Fibroblast of lung (primary cell): ENCODE results near the gene ESPN. TPM values are rescaled to one million over a fixed set of nuclear protein-coding genes. Genes with fewer than 3 reads are reported as not detected.

ENCODE experiments used
- DNase-seq, 2 donors: peaks; one replicate each; pipeline versions ENCODE4 v3.0.0 to v3.0.0-alpha.2; 2010; ENCODE audit warnings: low read depth in 2 of 2
- H2AFZ ChIP-seq: 2 replicates; pipeline ENCODE4 v1.5.1; 2012; ENCODE audit warnings: low read length, control low read depth, inconsistent platforms
- H3K27ac ChIP-seq: 2 replicates; pipeline ENCODE4 v1.5.1; 2011; ENCODE audit warnings: low read length, control low read depth; ENCODE audit not compliant: insufficient read depth
- H3K27me3 ChIP-seq: 2 replicates; pipeline ENCODE4 v1.5.1; 2011; ENCODE audit warnings: mild to moderate bottlenecking, low read length; ENCODE audit not compliant: control insufficient read depth, insufficient read depth
- H3K36me3 ChIP-seq: 2 replicates; pipeline ENCODE4 v1.5.1; 2011; ENCODE audit warnings: low read length; ENCODE audit not compliant: control insufficient read depth, insufficient read depth
- H3K4me1 ChIP-seq: 2 replicates; pipeline ENCODE4 v1.5.1; 2011; ENCODE audit warnings: low read length; ENCODE audit not compliant: control insufficient read depth, insufficient read depth; ENCODE audit errors: extremely low read depth
- H3K4me2 ChIP-seq: 2 replicates; pipeline ENCODE4 v1.5.1; 2011; ENCODE audit warnings: low read length, control low read depth; ENCODE audit not compliant: insufficient read depth; ENCODE audit errors: extremely low read depth
- H3K4me3 ChIP-seq, 4 experiments: fragments of 200-600 bp in 1 of 4; sonication (generic) in 1 of 4; replicated peaks in 1 of 4; 2 replicates each; pipeline ENCODE4 v1.5.1; 2011 to 2016; ENCODE audit warnings: low read length in 4 of 4, low read depth in 3 of 4, mild to moderate bottlenecking in 3 of 4, control low read depth in 2 of 4, inconsistent platforms in 1 of 4, mixed read lengths in 1 of 4; ENCODE audit not compliant: insufficient read depth in 1 of 4; ENCODE audit errors: control extremely low read depth in 1 of 4
- H3K79me2 ChIP-seq: 2 replicates; pipeline ENCODE4 v1.5.1; 2012; ENCODE audit warnings: mild to moderate bottlenecking, low read length, inconsistent platforms; ENCODE audit not compliant: control insufficient read depth, insufficient read depth
- H3K9ac ChIP-seq: 2 replicates; pipeline ENCODE4 v1.5.1; 2011; ENCODE audit warnings: mild to moderate bottlenecking, low read length, control low read depth; ENCODE audit not compliant: insufficient read depth
- H3K9me3 ChIP-seq: 2 replicates; pipeline ENCODE4 v1.5.1; 2012; ENCODE audit warnings: low read depth, low read length; ENCODE audit not compliant: control insufficient read depth, insufficient read depth
- H4K20me1 ChIP-seq: 2 replicates; pipeline ENCODE4 v1.5.1; 2011; ENCODE audit warnings: low read length; ENCODE audit not compliant: control insufficient read depth, insufficient read depth; ENCODE audit errors: extremely low read depth
- CTCF ChIP-seq, 2 donors: IDR thresholded peaks in 1 of 2; conservative IDR thresholded peaks in 1 of 2; 1 replicate in 1 of 2; 2 replicates in 1 of 2; pipeline ENCODE4 v1.5.1; 2011 to 2012; ENCODE audit warnings: low read length in 2 of 2, control low read depth in 1 of 2, inconsistent platforms in 1 of 2, low read depth in 1 of 2, mild to moderate bottlenecking in 1 of 2
- EZH2 ChIP-seq: IDR thresholded peaks from 2 replicates; pipeline ENCODE4 v1.5.1; 2012; ENCODE audit warnings: low read length, control low read depth, mild to moderate bottlenecking; ENCODE audit errors: missing control alignments
- polyA plus RNA-seq, 2 donors: library from polyadenylated mRNA; depleted of rRNA in 1 of 2; stranded (reverse) in 1 of 2; unstranded in 1 of 2; fragments of >200 nt; gene quantifications; 2 replicates each; pipeline ENCODE4 v1.2.1, GENCODE V29; 2011 to 2012; ENCODE audit warnings: missing spikeins in 1 of 2
- total RNA-seq: library from RNA; depleted of rRNA; stranded (reverse); fragments of >200 nt; gene quantifications from 2 replicates; pipeline ENCODE4 v1.2.1, GENCODE V29; 2014

Gene ESPN
- total and polyA plus RNA-seq, 2 donors (not counting 1 experiment from before 2014, with no cell fraction given) = not detected

- H3K4me1 ChIP-seq = no peaks in the 10 kb centered on the region
- no peak for DNase-seq
- H3K79me2 ChIP-seq = no peaks in the 10 kb centered on the region
- H3K4me3 ChIP-seq = no peak overlapping the region
- no peaks in the 10 kb centered on the region for H4K20me1 ChIP-seq
- H3K4me2 ChIP-seq = no peak overlapping the region
- no peak overlapping the region for H3K9ac ChIP-seq
- no peak overlapping the region for H2AFZ ChIP-seq
- no peaks in the 10 kb centered on the region for H3K9me3 ChIP-seq
- peaks cover 3% of the 10 kb centered on the region for H3K27me3 ChIP-seq
- no peak overlapping the region for H3K27ac ChIP-seq
- no peak for TF ChIP-seq EZH2
- TF ChIP-seq CTCF (conservative IDR thresholded peaks at IDR 0.05 in 1 of 2, IDR thresholded peaks at IDR 0.05 in 1 of 2; ENCODE audit: low read depth in 1 of 2, low read length in 2 of 2) = peak in 1 of 2 donors; percentile 8
- no peaks in the 10 kb centered on the region for H3K36me3 ChIP-seq
Measured at GRCh38 chr1:6409053-6409452, 15.5 kb upstream of the ESPN start.

- Histone ChIP-seq H3K9ac (no peak overlapping the region), H3K9me3 (no peaks in the 10 kb centered on the region), H3K4me1 (no peaks in the 10 kb centered on the region), H3K36me3 (no peaks in the 10 kb centered on the region), H3K79me2 (no peaks in the 10 kb centered on the region), H3K4me3 (no peak overlapping the region), H4K20me1 (no peaks in the 10 kb centered on the region), H3K27me3 (peaks cover 5% of the 10 kb centered on the region), H2AFZ (no peak overlapping the region), H3K27ac (no peak overlapping the region), H3K4me2 (no peak overlapping the region)
- DNase-seq = no peak
- no peak for TF ChIP-seq CTCF (conservative IDR thresholded peaks at IDR 0.05 in 1 of 2, IDR thresholded peaks at IDR 0.05 in 1 of 2; ENCODE audit: low read depth in 1 of 2, low read length in 2 of 2)
- TF ChIP-seq EZH2 = no peak
Measured at GRCh38 chr1:6409733-6410132, 14.8 kb upstream of the ESPN start.

- Histone ChIP-seq H4K20me1 (no peaks in the 10 kb centered on the region), H3K9ac (no peak overlapping the region), H3K27ac (no peak overlapping the region), H3K4me2 (no peak overlapping the region), H3K4me1 (no peaks in the 10 kb centered on the region), H3K27me3 (peaks cover 10% of the 10 kb centered on the region), H2AFZ (no peak overlapping the region), H3K9me3 (no peaks in the 10 kb centered on the region), H3K36me3 (no peaks in the 10 kb centered on the region), H3K79me2 (no peaks in the 10 kb centered on the region), H3K4me3 (no peak overlapping the region)
- TF ChIP-seq CTCF (conservative IDR thresholded peaks at IDR 0.05 in 1 of 2, IDR thresholded peaks at IDR 0.05 in 1 of 2; ENCODE audit: low read depth in 1 of 2, low read length in 2 of 2) (no peak), EZH2 (no peak)
- no peak for DNase-seq
Measured at GRCh38 chr1:6410248-6410893, 14.2 kb upstream of the ESPN start.
